Epidermal melanocyte (primary cell): ENCODE data around the gene SIL1.
"Not testable (repeated sequence)": the region's sequence is repeated elsewhere in the genome, so short reads cannot be mapped to it uniquely, and the experiment has no call there.

Experiments
- DNase-seq: peaks from one replicate; pipeline ENCODE4 v3.0.0; 2011; ENCODE audit warnings: low spot score; ENCODE audit not compliant: insufficient read length

The SIL1 gene

GRCh38 chr5:139177809-139178588, 20.2 kb downstream of the SIL1 start:
- DNase-seq = no peak

- not testable (repeated sequence) for DNase-seq
Measured at GRCh38 chr5:139177281-139177680, 20.9 kb downstream of the SIL1 start.

GRCh38 chr5:139174382-139174781, 23.8 kb downstream of the SIL1 start:
- not testable (repeated sequence) for DNase-seq

- no peak for DNase-seq
Measured at GRCh38 chr5:139171779-139172404, 26.3 kb downstream of the SIL1 start.

- DNase-seq = peak; percentile 36
Measured at GRCh38 chr5:139167952-139168720, 30.0 kb downstream of the SIL1 start.

- no peak for DNase-seq
Measured at GRCh38 chr5:139167533-139167932, 30.6 kb downstream of the SIL1 start.

GRCh38 chr5:139167063-139167462, 31.1 kb downstream of the SIL1 start:
- no peak for DNase-seq

- not testable (repeated sequence) for DNase-seq
Measured at GRCh38 chr5:139164897-139165296, 33.3 kb downstream of the SIL1 start.

- no peak for DNase-seq
Measured at GRCh38 chr5:139164020-139164419, 34.1 kb downstream of the SIL1 start.

GRCh38 chr5:139162448-139162847, 35.7 kb downstream of the SIL1 start:
- no peak for DNase-seq

GRCh38 chr5:139158791-139159190, 39.4 kb downstream of the SIL1 start:
- DNase-seq = no peak

- no peak for DNase-seq
Measured at GRCh38 chr5:139157556-139157955, 40.6 kb downstream of the SIL1 start.

GRCh38 chr5:139156814-139157213, 41.4 kb downstream of the SIL1 start:
- DNase-seq = no peak

- DNase-seq = no peak
Measured at GRCh38 chr5:139155333-139155732, 42.8 kb downstream of the SIL1 start.

- DNase-seq = no peak
Measured at GRCh38 chr5:139151902-139152301, 46.3 kb downstream of the SIL1 start.

- DNase-seq = no peak
Measured at GRCh38 chr5:139150367-139150999, 47.7 kb downstream of the SIL1 start.

- no peak for DNase-seq
Measured at GRCh38 chr5:139149477-139150199, 48.5 kb downstream of the SIL1 start.

- DNase-seq = no peak
Measured at GRCh38 chr5:139148986-139149385, 49.2 kb downstream of the SIL1 start.

- no peak for DNase-seq
Measured at GRCh38 chr5:139148306-139148705, 49.9 kb downstream of the SIL1 start.

- no peak for DNase-seq
Measured at GRCh38 chr5:139147483-139148087, 50.6 kb downstream of the SIL1 start.
